ENCODE results near the gene CHST7.

CHST7 gene

GRCh38 chrX:46561824-46562657 is 11.5 kb upstream of the CHST7 start:
- peaks cover 7% of the 10 kb centered on the region for H3K27me3 Mint-ChIP-seq
- ATAC-seq (peak; percentile 97), DNase-seq (peak; percentile 39 to 59)
- peak overlapping the region; percentile 1 to 12 for H3K4me3 Mint-ChIP-seq
- H3K4me1 Mint-ChIP-seq, result peaks cover 17% of the 10 kb centered on the region
- H3K27ac Mint-ChIP-seq, result no peak overlapping the region
- H3K9me3 Mint-ChIP-seq, result no peaks in the 10 kb centered on the region

- no peaks in the 10 kb centered on the region for H3K9me3 Mint-ChIP-seq
- DNase-seq, result no peak
- no peak overlapping the region for H3K4me3 Mint-ChIP-seq
- no peak overlapping the region for H3K27ac Mint-ChIP-seq
- no peaks in the 10 kb centered on the region for H3K27me3 Mint-ChIP-seq
- ATAC-seq, result no peak
- H3K4me1 Mint-ChIP-seq, result peaks cover 15% of the 10 kb centered on the region
Observed at GRCh38 chrX:46567388-46567787, 6.2 kb upstream of the CHST7 start.

GRCh38 chrX:46569621-46570020 is 3.9 kb upstream of the CHST7 start:
- Mint-ChIP-seq H3K9me3 (no peaks in the 10 kb centered on the region), H3K4me3 (no peak overlapping the region), H3K27me3 (no peaks in the 10 kb centered on the region), H3K4me1 (peaks cover 20% of the 10 kb centered on the region), H3K27ac (no peak overlapping the region)
- DNase-seq (no peak), ATAC-seq (no peak)

GRCh38 chrX:46571423-46572339 is 1.9 kb upstream of the CHST7 start:
- peaks cover 35% of the 10 kb centered on the region for H3K4me1 Mint-ChIP-seq
- H3K9me3 Mint-ChIP-seq, result no peaks in the 10 kb centered on the region
- H3K27me3 Mint-ChIP-seq, result peaks cover 16% of the 10 kb centered on the region
- ATAC-seq (no peak), DNase-seq (no peak)
- peak overlapping the region; percentile 35 to 86 for H3K27ac Mint-ChIP-seq
- H3K4me3 Mint-ChIP-seq, result peak overlapping the region; percentile 56 to 77

GRCh38 chrX:46572340-46572936 is 1.1 kb upstream of the CHST7 start:
- H3K27me3 Mint-ChIP-seq, result peaks cover 23% of the 10 kb centered on the region
- ATAC-seq (peak; percentile 75), DNase-seq (peak; percentile 49 to 66)
- H3K4me1 Mint-ChIP-seq, result peaks cover 36% of the 10 kb centered on the region
- H3K4me3 Mint-ChIP-seq, result peak overlapping the region; percentile 56 to 77
- peak overlapping the region; percentile 43 to 86 for H3K27ac Mint-ChIP-seq
- no peaks in the 10 kb centered on the region for H3K9me3 Mint-ChIP-seq

- ATAC-seq, result peak; percentile 57
- H3K4me1 Mint-ChIP-seq, result peaks cover 36% of the 10 kb centered on the region
- H3K9me3 Mint-ChIP-seq, result no peaks in the 10 kb centered on the region
- peak overlapping the region; percentile 56 to 77 for H3K4me3 Mint-ChIP-seq
- DNase-seq, result peak; percentile 64 to 66
- peaks cover 24% of the 10 kb centered on the region for H3K27me3 Mint-ChIP-seq
- H3K27ac Mint-ChIP-seq, result peak overlapping the region in 1 of 2 donors; percentile 89
Observed at GRCh38 chrX:46573892-46574773, 568 bp downstream of the CHST7 start.

GRCh38 chrX:46574774-46575381 is 1.3 kb downstream of the CHST7 start:
- peaks cover 36% of the 10 kb centered on the region for H3K4me1 Mint-ChIP-seq

GRCh38 chrX:46575586-46575985 is 2.0 kb downstream of the CHST7 start:
- no peak for ATAC-seq
- no peaks in the 10 kb centered on the region for H3K9me3 Mint-ChIP-seq
- peaks cover 36% of the 10 kb centered on the region for H3K4me1 Mint-ChIP-seq
- peaks cover 24% of the 10 kb centered on the region for H3K27me3 Mint-ChIP-seq
- no peak for DNase-seq
- peak overlapping the region; percentile 56 to 63 for H3K4me3 Mint-ChIP-seq
- H3K27ac Mint-ChIP-seq, result no peak overlapping the region

More at GRCh38 chrX:46574774-46575381, 1.3 kb downstream of the CHST7 start:
- peaks cover 24% of the 10 kb centered on the region for H3K27me3 Mint-ChIP-seq
- no peak overlapping the region for H3K27ac Mint-ChIP-seq
- DNase-seq, result peak; percentile 39
- no peaks in the 10 kb centered on the region for H3K9me3 Mint-ChIP-seq
- peak; percentile 16 for ATAC-seq
- peak overlapping the region; percentile 56 to 77 for H3K4me3 Mint-ChIP-seq

- Mint-ChIP-seq H3K27ac (no peak overlapping the region), H3K4me3 (peak overlapping the region; percentile 56 to 63), H3K27me3 (peaks cover 24% of the 10 kb centered on the region), H3K9me3 (no peaks in the 10 kb centered on the region), H3K4me1 (peaks cover 36% of the 10 kb centered on the region)
- DNase-seq (no peak), ATAC-seq (no peak)
Observed at GRCh38 chrX:46575991-46576392, 2.4 kb downstream of the CHST7 start.

GRCh38 chrX:46576458-46576857 is 2.9 kb downstream of the CHST7 start:
- no peaks in the 10 kb centered on the region for H3K9me3 Mint-ChIP-seq
- no peak overlapping the region for H3K27ac Mint-ChIP-seq
- ATAC-seq, result no peak
- no peak for DNase-seq
- H3K4me1 Mint-ChIP-seq, result peaks cover 34% of the 10 kb centered on the region
- H3K27me3 Mint-ChIP-seq, result peaks cover 24% of the 10 kb centered on the region
- peak overlapping the region; percentile 56 to 63 for H3K4me3 Mint-ChIP-seq

GRCh38 chrX:46577221-46578005 is 3.8 kb downstream of the CHST7 start:
- no peaks in the 10 kb centered on the region for H3K9me3 Mint-ChIP-seq
- H3K27ac Mint-ChIP-seq, result no peak overlapping the region
- H3K4me3 Mint-ChIP-seq, result no peak overlapping the region
- no peak for ATAC-seq
- DNase-seq, result no peak
- H3K27me3 Mint-ChIP-seq, result peaks cover 24% of the 10 kb centered on the region
- H3K4me1 Mint-ChIP-seq, result peaks cover 25% of the 10 kb centered on the region

GRCh38 chrX:46579250-46579649 is 5.7 kb downstream of the CHST7 start:
- Mint-ChIP-seq H3K27ac (no peak overlapping the region), H3K9me3 (no peaks in the 10 kb centered on the region), H3K27me3 (peaks cover 24% of the 10 kb centered on the region), H3K4me1 (peaks cover 15% of the 10 kb centered on the region), H3K4me3 (no peak overlapping the region)
- ATAC-seq (no peak), DNase-seq (no peak)

- Mint-ChIP-seq H3K4me1 (peaks cover 11% of the 10 kb centered on the region), H3K27ac (no peak overlapping the region), H3K4me3 (no peak overlapping the region), H3K27me3 (peaks cover 19% of the 10 kb centered on the region), H3K9me3 (no peaks in the 10 kb centered on the region)
- ATAC-seq, result no peak
- DNase-seq, result no peak
Observed at GRCh38 chrX:46580613-46581012, 7.0 kb downstream of the CHST7 start.

- H3K27ac Mint-ChIP-seq, result no peak overlapping the region
- peaks cover 6% of the 10 kb centered on the region for H3K4me1 Mint-ChIP-seq
- DNase-seq (no peak), ATAC-seq (no peak)
- H3K4me3 Mint-ChIP-seq, result no peak overlapping the region
- H3K27me3 Mint-ChIP-seq, result peaks cover 2% of the 10 kb centered on the region
- no peaks in the 10 kb centered on the region for H3K9me3 Mint-ChIP-seq
Observed at GRCh38 chrX:46582325-46582724, 8.8 kb downstream of the CHST7 start.

Measured in stimulated activated naive CD8-positive, alpha-beta T cell treated with anti-CD3 and anti-CD28 coated beads, Interleukin-15, amount 100 ng/mL, for 72 hours (primary cell).